Stimulated activated CD4-positive, alpha-beta T cell treated with anti-CD3 and anti-CD28 coated beads, TNF-alpha, amount 100 ng/mL, for 48 hours (primary cell): Measurements from ENCODE around the gene NPHS1.
"Not testable (repeated sequence)": the region's sequence is repeated elsewhere in the genome, so short reads cannot be mapped to it uniquely, and the experiment has no call there.

Experiments used
- DNase-seq, 3 donors: peaks; one replicate each; pipeline ENCODE4 v3.0.0-alpha.2; 2020; ENCODE audit warnings: low read depth in 3 of 3

Gene NPHS1

GRCh38 chr19:35816262-35816661, 36.0 kb downstream of the NPHS1 start:
- DNase-seq, result no peak

- DNase-seq, result no peak
Measured at GRCh38 chr19:35813043-35813890, 39.0 kb downstream of the NPHS1 start.

- no peak for DNase-seq
Measured at GRCh38 chr19:35812220-35813042, 39.9 kb downstream of the NPHS1 start, which contains the start of gene PRODH2. Gene PRODH2 (minus strand): TSS chr19:35812845. CDS start chr19:35812805, 40 bp downstream.

- DNase-seq, result no peak
Measured at GRCh38 chr19:35811317-35812219, 40.7 kb downstream of the NPHS1 start.

GRCh38 chr19:35807633-35808032, 44.7 kb downstream of the NPHS1 start:
- no peak for DNase-seq

- DNase-seq, result no peak
Measured at GRCh38 chr19:35806597-35806996, 45.7 kb downstream of the NPHS1 start.

GRCh38 chr19:35805526-35806102, 46.7 kb downstream of the NPHS1 start:
- DNase-seq, result no peak

GRCh38 chr19:35801828-35802227, 50.5 kb downstream of the NPHS1 start:
- DNase-seq, result no peak

- no peak for DNase-seq
Measured at GRCh38 chr19:35797663-35798062, 54.6 kb downstream of the NPHS1 start.

- no peak for DNase-seq
Measured at GRCh38 chr19:35796645-35797542, 55.4 kb downstream of the NPHS1 start.

- DNase-seq, result not testable (repeated sequence)
Measured at GRCh38 chr19:35795564-35795963, 56.7 kb downstream of the NPHS1 start.

- DNase-seq, result no peak
Measured at GRCh38 chr19:35793381-35794165, 58.7 kb downstream of the NPHS1 start.

- no peak for DNase-seq
Measured at GRCh38 chr19:35792888-35793287, 59.4 kb downstream of the NPHS1 start.

GRCh38 chr19:35792312-35792711, 60.0 kb downstream of the NPHS1 start:
- no peak for DNase-seq

- DNase-seq, result no peak
Measured at GRCh38 chr19:35791814-35792279, 60.5 kb downstream of the NPHS1 start.

- DNase-seq, result no peak
Measured at GRCh38 chr19:35790981-35791813, 61.1 kb downstream of the NPHS1 start.

- DNase-seq, result no peak
Measured at GRCh38 chr19:35789978-35790944, 62.0 kb downstream of the NPHS1 start.
